NT2/D1 (cell line): ENCODE data around the gene DAB2IP.

Source experiments
- DNase-seq: peaks from one replicate; pipeline ENCODE4 v3.0.0-alpha.2; 2011; ENCODE audit warnings: low read depth, low spot score
- H3K27me3 ChIP-seq: 2 replicates; pipeline ENCODE4 v1.6.0; 2011; ENCODE audit warnings: mild to moderate bottlenecking; ENCODE audit not compliant: insufficient read length, insufficient read depth
- H3K36me3 ChIP-seq: 2 replicates; pipeline ENCODE4 v1.6.1; 2011; ENCODE audit warnings: mild to moderate bottlenecking, low read length, mixed read lengths; ENCODE audit not compliant: insufficient read depth, insufficient read length
- H3K4me1 ChIP-seq: 2 replicates; pipeline ENCODE4 v1.5.1; 2011; ENCODE audit not compliant: insufficient read depth, insufficient read length
- H3K4me3 ChIP-seq: 2 replicates; pipeline ENCODE4 v1.5.1; 2011; ENCODE audit warnings: low read depth; ENCODE audit not compliant: insufficient read length
- H3K9ac ChIP-seq: 2 replicates; pipeline ENCODE4 v1.6.0; 2011; ENCODE audit warnings: low read depth; ENCODE audit not compliant: insufficient read length
- H3K9me3 ChIP-seq: 2 replicates; pipeline ENCODE4 v1.5.1; 2011; ENCODE audit warnings: mild to moderate bottlenecking, low read length; ENCODE audit not compliant: insufficient read depth
- SUZ12 ChIP-seq: IDR thresholded peaks from 2 replicates; pipeline ENCODE4 v1.6.1; 2011; ENCODE audit not compliant: insufficient read length, insufficient read depth; ENCODE audit errors: extremely low read depth
- YY1 ChIP-seq: IDR thresholded peaks from 2 replicates; pipeline ENCODE4 v1.6.1; 2011; ENCODE audit not compliant: insufficient read length, insufficient read depth
- ZNF274 ChIP-seq: IDR thresholded peaks from 2 replicates; pipeline ENCODE4 v1.6.1; 2011; ENCODE audit warnings: mild to moderate bottlenecking, low read depth, low read length

The DAB2IP gene

DNA sequence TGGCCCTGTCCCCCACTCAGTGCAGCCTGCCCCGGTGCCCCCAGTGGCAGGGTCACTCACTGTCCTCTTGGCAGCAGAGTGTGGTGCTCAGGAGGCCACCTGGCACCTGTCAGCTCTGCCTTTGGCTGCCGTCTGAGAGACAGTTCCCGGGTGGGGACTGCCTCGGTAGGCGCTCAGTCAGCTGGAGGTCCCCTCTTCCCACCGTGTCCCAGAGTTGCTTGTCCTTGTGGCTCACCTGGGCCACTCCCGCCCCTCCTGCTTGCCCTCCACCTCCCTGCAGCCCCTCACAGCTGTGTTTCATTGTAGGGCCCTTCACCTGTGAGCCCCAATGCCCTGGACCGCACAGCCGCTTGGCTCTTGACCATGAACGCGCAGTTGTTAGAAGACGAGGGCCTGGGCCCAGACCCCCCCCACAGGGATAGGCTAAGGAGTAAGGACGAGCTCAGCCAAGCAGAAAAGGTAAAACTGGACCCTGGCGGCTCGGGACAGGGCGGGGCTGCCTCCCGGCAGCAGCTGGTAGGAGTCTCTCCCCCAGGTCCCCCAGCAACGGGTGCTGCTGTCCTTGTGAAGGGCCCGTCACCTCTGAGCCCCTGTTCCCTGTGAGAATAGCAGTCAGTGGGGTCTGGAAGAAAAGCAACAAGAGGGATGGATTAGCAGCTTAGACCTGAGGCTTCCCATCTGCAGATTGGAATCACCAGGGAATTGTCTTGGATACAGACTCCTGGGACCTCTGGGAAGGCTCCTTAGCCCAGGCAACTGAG, 122.7 kb downstream of the DAB2IP start:
- Histone ChIP-seq H3K9me3 (0 out of 2 replicates have a peak, but pooled peaks cover 3% of the 10 kb centered on the region), H3K36me3 (peaks cover 75% of the 10 kb centered on the region), H3K4me1 (no peaks in the 10 kb centered on the region), H3K9ac (no peak overlapping the region), H3K27me3 (no peaks in the 10 kb centered on the region), H3K4me3 (no peak overlapping the region)
- TF ChIP-seq SUZ12, result no peak
- no peak for TF ChIP-seq ZNF274
- TF ChIP-seq YY1, result no peak
- DNase-seq, result no peak

DNA sequence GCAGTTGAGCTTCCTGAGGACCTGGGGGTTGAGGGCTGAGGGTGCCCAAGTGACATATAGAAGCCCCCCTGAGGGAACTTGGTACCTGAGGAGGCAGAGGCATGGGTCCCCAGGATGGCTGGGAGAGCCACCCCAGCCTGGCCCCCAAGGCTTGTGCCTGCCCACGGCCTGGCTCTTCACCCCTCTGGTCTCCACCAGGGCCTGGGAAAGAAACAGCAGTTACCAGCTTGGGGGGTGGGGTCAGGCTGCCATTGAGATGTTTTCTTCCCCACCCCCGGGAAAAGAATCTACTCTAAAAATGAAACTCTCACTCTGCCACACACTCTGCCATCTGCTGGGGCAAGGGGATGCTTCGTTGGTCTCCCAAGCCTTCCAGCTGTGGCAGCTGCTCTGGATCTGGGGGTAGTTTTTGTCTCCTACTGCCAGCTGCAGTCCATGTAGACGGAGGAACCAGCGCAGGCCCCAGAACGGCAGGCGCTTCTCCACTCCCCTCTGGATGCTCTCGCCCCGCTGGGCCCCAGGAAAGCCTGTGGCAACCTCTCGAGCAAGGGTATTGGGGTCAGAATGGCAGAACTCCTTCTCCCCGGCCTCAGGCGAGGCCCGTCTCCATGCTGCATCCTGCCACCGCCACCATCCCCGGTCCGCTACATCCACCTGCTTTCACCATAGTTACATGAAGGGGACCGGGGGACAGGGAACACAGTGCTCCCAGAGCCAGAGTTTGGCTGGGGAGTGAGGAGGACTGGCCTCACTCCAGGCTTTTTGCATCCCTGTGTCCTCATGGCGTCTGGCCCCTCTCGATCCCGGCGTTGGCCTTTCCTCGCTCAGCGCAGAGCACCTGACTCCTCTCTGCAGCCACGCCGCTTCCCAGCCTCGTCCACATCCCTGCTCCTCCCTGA, 123.5 kb downstream of the DAB2IP start:
- no peak for DNase-seq
- no peaks in the 10 kb centered on the region for H3K4me1 ChIP-seq
- H3K36me3 ChIP-seq, result peaks cover 71% of the 10 kb centered on the region
- H3K4me3 ChIP-seq, result no peak overlapping the region
- no peak overlapping the region for H3K9ac ChIP-seq
- no peaks in the 10 kb centered on the region for H3K27me3 ChIP-seq
- H3K9me3 ChIP-seq, result 0 out of 2 replicates have a peak, but pooled peaks cover 3% of the 10 kb centered on the region
- no peak for TF ChIP-seq YY1
- no peak for TF ChIP-seq SUZ12
- TF ChIP-seq ZNF274, result no peak

- Histone ChIP-seq H3K27me3 (no peaks in the 10 kb centered on the region), H3K9me3 (0 out of 2 replicates have a peak, but pooled peaks cover 3% of the 10 kb centered on the region), H3K9ac (no peak overlapping the region), H3K36me3 (peaks cover 74% of the 10 kb centered on the region), H3K4me3 (no peak overlapping the region), H3K4me1 (peaks cover 9% of the 10 kb centered on the region)
- DNase-seq, result no peak
- TF ChIP-seq ZNF274 (no peak), YY1 (no peak), SUZ12 (no peak)
These were observed 124.7 kb downstream of the DAB2IP start for GRCh38 chr9:121776001-121776738.

- Histone ChIP-seq H3K4me1 (peaks cover 10% of the 10 kb centered on the region), H3K36me3 (peaks cover 78% of the 10 kb centered on the region), H3K9ac (no peak overlapping the region), H3K27me3 (no peaks in the 10 kb centered on the region), H3K4me3 (no peak overlapping the region), H3K9me3 (0 out of 2 replicates have a peak, but pooled peaks cover 3% of the 10 kb centered on the region)
- TF ChIP-seq ZNF274 (no peak), YY1 (no peak), SUZ12 (no peak)
- DNase-seq, result no peak
These were observed 125.6 kb downstream of the DAB2IP start for GRCh38 chr9:121776739-121777637.

DNA sequence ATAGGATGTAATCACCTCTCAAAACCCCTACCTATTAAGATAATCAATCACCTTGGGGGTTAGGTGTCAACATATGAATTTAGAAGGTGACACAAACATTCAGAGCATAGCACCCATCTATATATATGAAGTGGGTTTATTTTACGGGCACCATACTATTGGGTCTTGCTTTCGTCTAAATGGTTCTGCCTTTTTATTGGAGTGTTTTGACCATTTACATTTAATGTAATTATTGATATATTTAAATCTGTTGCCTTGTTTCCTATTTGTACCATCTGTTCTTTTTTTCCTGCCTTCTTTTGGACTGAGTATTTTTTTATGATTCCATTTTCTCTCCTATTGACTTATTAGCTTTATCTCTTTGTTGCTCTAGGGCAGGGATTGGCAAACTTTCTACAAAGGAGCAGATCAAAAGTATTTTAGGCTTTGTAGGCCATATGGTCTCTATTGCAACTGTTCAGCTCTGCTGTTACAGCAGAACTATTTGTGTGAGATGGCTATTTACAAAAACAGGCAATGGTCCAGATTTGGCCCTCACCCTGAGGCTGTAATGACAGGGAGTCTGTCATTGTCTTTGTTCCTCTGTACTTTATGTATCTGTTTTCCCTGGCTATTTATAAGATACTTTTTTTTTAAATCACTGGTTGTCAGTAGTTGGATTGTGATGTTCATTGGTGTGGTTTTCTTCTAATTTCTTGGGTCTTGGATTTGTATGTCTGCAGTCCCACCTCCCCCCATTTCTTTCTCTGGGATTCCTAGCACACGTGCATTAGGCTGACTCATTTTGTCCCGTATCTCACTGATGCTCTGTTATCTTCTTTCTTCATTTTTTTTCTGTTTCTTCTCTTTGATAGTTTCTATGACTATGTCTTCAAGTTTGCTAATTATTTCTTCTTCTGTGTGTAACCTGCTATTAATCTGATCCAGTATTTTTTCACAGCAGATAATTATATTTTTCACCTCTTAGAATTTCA, 127.1 kb downstream of the DAB2IP start:
- TF ChIP-seq SUZ12 (no peak), YY1 (no peak), ZNF274 (no peak)
- Histone ChIP-seq H3K9me3 (0 out of 2 replicates have a peak, but pooled peaks cover 3% of the 10 kb centered on the region), H3K4me3 (no peak overlapping the region), H3K27me3 (no peaks in the 10 kb centered on the region), H3K9ac (no peak overlapping the region), H3K36me3 (peaks cover 79% of the 10 kb centered on the region), H3K4me1 (peaks cover 15% of the 10 kb centered on the region)
- DNase-seq, result no peak
